HG03432 (cell line): Measurements from ENCODE around the gene KIF5A.

Source experiments
- ATAC-seq: cut with Tn5 transposase; IDR thresholded peaks from one replicate; pipeline ENCODE4 v1.9.1; 2021; ENCODE audit warnings: mild to moderate bottlenecking, moderate library complexity; ENCODE audit not compliant: unreplicated experiment

The KIF5A gene

GRCh38 chr12:57518920-57519795 lies 30.7 kb upstream of the KIF5A start:
- ATAC-seq, result no peak

- ATAC-seq, result peak; percentile 2
Observed at GRCh38 chr12:57519796-57520052, 30.1 kb upstream of the KIF5A start.

- peak; percentile 70 for ATAC-seq
Observed at GRCh38 chr12:57520053-57520818, 29.6 kb upstream of the KIF5A start, which contains the start of gene DDIT3. DDIT3 (minus strand) TSS chr12:57520514; CDS start chr12:57517406, 3,108 bp downstream.

DNA sequence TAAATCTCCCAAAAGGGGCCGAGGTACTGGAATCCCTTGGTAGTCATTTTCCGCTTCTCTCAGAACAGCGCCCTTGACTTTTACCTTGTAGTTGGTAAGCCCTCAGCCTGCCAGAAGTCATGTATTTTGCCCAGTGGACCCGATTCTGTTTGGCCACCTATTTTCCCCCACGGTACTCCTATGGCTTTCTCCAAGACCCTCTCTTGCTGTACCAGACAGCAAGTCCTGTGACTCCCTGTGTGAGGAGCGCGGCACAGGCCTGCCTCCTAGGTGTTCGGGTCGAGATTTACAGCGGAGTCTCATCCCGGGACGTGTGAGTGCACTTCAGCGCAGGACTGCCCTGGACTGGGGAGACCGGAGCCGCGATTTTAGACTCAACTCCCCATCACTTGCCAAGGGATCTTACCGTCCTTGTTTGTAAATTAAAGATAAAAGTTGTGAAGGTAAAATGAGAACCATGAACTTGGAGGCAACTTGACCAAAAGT lies 28.3 kb upstream of the KIF5A start:
- no peak for ATAC-seq

GRCh38 chr12:57522011-57522886 lies 27.6 kb upstream of the KIF5A start, which contains the start of gene MBD6:
MBD6 (plus strand) TSS chr12:57522824; CDS start chr12:57524304, 1,480 bp downstream.
- ATAC-seq, result peak; percentile 42

- ATAC-seq, result no peak
Observed at GRCh38 chr12:57522887-57523705, 26.7 kb upstream of the KIF5A start.

DNA sequence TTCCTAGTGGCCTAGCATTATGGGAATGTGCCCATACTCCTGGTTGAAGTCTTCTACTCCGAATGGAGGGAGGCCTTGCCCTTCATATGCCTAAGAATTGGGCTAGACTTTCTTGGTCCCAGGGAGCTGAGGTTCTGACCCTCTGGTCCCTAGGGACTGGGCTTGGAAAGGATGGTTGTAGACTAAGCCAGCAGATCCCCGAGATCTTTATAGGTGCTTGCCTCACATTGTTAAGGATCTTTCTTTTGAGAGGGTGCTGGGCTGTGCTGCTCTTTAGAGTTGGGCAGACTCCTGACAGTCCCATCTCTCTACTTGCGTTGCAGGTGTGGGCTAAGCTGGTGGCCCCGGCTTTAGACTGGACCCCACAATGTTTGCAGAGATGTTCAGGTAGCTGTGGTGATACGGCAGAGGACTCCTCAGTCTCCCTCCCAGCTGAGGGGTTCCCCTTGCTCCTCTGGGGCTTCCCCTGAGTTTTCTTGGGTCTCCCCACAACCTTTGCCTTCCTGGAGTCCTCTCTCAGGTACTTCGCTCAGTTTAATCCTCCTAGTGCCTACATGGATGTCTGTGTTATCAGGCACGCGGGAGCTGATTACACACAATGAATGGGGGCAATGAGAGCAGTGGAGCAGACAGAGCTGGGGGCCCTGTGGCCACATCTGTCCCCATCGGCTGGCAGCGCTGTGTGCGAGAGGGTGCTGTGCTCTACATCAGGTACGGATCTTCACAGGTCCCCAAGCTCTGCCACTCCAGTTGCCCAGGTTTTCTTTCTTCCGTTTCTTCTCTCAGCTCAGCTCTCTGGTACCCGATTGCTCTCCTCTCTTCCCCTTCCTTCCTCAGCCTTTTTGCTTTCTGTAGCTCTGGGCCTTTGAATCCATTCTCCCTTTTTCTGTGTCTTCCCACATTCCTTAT lies 25.9 kb upstream of the KIF5A start:
- ATAC-seq, result no peak

- ATAC-seq, result no peak
Observed at GRCh38 chr12:57524814-57525614, 24.8 kb upstream of the KIF5A start.

GRCh38 chr12:57525615-57526383 lies 24.0 kb upstream of the KIF5A start:
- ATAC-seq, result no peak

DNA sequence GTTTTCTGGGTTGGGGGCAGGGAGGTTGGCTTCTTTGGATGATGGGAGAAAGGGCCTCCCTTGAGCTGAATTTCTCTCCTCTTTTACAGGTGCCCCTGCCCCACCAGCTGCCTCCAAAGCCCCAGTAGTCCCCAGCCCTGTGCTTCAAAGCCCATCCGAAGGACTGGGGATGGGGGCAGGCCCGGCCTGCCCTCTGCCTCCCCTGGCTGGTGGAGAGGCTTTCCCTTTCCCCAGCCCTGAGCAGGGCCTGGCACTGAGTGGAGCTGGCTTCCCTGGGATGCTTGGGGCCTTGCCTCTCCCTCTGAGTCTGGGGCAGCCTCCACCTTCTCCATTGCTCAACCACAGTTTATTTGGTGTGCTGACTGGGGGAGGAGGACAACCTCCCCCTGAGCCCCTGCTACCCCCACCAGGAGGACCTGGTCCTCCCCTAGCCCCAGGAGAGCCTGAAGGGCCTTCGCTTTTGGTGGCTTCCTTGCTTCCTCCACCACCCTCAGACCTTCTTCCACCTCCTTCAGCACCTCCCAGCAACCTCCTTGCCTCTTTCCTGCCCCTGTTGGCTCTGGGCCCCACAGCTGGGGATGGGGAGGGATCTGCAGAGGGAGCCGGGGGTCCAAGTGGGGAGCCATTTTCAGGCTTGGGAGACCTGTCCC lies 23.2 kb upstream of the KIF5A start:
- ATAC-seq, result no peak

DNA sequence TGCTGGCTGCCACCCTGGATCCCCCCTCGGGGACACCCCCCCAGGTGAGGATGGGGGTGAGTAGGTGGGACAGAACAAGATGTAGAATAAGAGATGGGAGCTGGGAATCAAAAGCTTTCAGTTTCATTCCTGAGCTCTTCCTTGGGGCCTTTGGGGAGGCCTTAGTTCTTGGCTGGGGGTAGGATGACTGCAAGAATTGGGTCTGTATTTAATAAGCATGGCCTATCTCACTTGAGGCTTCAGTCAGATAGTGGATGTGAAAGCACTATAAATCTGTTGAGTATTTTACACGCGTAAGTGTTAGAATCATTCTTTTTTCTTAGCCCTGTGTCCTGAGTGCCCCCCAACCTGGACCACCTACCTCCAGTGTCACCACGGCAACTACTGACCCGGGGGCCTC lies 22.7 kb upstream of the KIF5A start:
- no peak for ATAC-seq

DNA sequence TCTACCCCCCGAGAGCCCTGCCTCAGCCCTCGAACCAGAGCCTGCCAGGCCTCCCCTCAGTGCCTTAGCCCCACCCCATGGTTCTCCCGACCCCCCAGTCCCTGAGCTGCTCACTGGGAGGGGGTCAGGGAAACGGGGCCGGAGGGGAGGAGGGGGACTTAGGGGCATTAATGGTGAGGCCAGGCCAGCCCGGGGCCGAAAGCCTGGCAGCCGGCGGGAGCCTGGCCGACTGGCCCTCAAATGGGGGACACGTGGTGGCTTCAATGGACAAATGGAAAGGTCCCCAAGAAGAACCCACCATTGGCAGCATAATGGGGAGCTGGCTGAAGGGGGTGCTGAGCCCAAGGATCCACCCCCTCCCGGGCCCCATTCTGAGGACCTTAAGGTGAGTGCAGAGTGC lies 21.7 kb upstream of the KIF5A start:
- no peak for ATAC-seq

DNA sequence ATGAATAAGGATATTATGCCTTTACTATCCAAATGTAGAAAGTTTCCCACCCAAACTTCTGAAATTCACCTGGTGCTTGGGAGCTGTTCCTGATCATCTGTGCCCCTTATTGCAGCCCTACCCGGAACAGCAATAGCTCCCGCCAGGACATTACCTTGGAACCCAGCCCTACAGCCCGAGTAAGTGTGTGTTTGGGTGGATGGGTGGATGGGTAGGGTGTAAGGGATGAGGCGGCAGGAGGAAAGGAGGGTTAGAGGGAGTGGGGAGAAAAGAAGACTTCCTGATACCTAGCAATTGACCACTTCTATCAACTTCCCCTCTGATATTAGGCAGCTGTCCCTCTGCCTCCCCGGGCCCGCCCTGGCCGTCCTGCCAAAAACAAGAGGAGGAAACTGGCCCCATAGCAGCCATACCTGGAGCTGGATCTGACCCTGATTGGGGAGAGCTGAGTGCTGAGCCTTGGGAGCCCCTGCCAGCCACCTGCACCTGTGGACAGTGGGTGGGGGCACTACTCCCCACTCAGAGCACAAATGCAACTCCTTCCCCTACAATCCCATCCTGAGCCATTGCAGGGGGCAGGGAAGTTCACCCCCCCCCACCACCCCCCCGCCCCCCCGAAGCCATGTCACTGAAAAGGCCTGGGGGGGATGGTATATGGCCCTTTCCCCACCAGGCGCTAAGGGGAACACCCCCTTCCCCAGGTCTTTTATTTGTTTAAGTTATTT lies 20.9 kb upstream of the KIF5A start:
- no peak for ATAC-seq

GRCh38 chr12:57529831-57530230 lies 20.0 kb upstream of the KIF5A start:
- no peak for ATAC-seq

DNA sequence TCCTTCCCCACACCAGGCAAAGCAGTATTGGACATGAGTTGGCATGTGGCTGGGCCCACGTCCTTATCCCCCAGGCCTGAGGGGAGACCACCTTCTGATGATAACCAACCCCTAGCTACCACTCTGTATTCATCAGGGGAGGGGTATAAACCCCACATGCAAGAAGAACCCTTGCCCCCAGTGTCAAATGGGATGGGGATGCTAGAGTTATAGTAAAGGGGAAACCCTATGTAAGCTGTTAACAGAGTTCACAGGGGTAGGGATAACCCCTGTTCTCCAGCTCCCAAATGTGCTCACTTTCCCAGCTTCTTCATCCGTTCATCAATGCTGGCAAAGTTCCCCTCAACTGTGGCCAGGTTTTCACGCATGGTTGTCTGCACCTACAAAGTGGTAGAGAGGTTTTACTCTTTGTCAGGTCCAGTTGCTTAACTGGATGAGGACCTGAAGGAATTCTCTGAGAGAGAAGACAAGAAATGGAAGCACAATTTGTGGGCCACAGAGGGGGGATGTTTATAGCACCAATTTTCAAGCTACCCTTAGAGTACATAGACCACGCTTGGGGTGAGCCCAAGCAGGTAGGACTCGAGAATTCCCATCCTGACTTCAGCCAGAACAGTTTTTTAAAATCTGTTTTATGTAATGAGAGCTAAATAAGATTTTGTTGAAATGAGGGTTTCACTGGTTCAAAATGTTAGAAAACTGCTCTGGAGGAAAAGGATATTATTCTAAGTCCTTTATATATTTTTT lies 19.3 kb upstream of the KIF5A start:
- no peak for ATAC-seq

DNA sequence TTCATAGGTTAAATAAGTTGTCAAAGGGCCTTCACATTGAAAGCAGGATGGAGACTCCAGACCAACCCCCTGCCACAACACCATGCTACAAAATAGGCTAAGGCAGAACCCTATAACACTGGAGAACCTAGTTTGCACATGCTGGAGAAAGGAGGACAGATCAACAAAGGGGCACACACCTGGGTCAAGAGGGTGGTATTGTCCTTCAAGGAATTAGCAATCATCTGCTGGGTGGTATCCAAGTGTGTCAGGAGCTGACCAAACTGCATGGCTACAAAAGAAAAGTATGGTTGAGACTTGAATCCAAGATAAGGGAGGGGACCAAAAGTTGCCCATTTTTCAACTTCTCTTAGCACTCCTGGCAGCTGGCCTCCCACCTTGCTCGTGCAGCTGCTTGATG lies 18.0 kb upstream of the KIF5A start:
- ATAC-seq, result no peak
